Hepatocyte (in vitro differentiated cells): ENCODE results near the gene ZDHHC18. TPM values are rescaled to one million over a fixed set of nuclear protein-coding genes. Genes with fewer than 3 reads are reported as not detected.

ENCODE experiments used
- DNase-seq: peaks from one replicate; pipeline ENCODE4 v3.0.0-alpha.2; 2016; ENCODE audit warnings: low spot score
- H2AFZ ChIP-seq: fragments of 200-600 bp; sonication (generic); 2 replicates; pipeline ENCODE4 v1.6.0; 2016; ENCODE audit warnings: antibody characterized with exemption, mild to moderate bottlenecking
- H3K27ac ChIP-seq: fragments of 200-600 bp; sonication (generic); 2 replicates; pipeline ENCODE4 v1.5.1; 2016; ENCODE audit warnings: mild to moderate bottlenecking
- H3K27me3 ChIP-seq: fragments of 200-600 bp; sonication (generic); 2 replicates; pipeline ENCODE4 v1.6.1; 2016
- H3K36me3 ChIP-seq: fragments of 200-600 bp; sonication (generic); replicated peaks from 2 replicates; pipeline ENCODE4 v1.5.1; 2016; ENCODE audit warnings: low read depth; ENCODE audit not compliant: insufficient read depth
- H3K4me1 ChIP-seq: fragments of 200-600 bp; sonication (generic); 2 replicates; pipeline ENCODE4 v1.5.1; 2016; ENCODE audit warnings: mild to moderate bottlenecking, moderate library complexity; ENCODE audit not compliant: insufficient read depth
- H3K4me2 ChIP-seq: fragments of 200-600 bp; sonication (generic); 2 replicates; pipeline ENCODE4 v1.6.0; 2016
- H3K4me3 ChIP-seq: fragments of 200-600 bp; sonication (generic); 2 replicates; pipeline ENCODE4 v1.5.1; 2016; ENCODE audit warnings: mild to moderate bottlenecking
- H3K79me2 ChIP-seq: fragments of 200-600 bp; sonication (generic); 2 replicates; pipeline ENCODE4 v1.6.0; 2017; ENCODE audit warnings: mild to moderate bottlenecking
- H3K9me2 ChIP-seq: fragments of 200-600 bp; sonication (generic); replicated peaks from 2 replicates; pipeline ENCODE4 v1.6.0; 2017; ENCODE audit warnings: mild to moderate bottlenecking; ENCODE audit not compliant: insufficient read depth
- H3K9me3 ChIP-seq: fragments of 200-600 bp; sonication (generic); 2 replicates; pipeline ENCODE4 v1.5.1; 2016; ENCODE audit warnings: low read depth, mild to moderate bottlenecking
- H4K20me1 ChIP-seq: fragments of 200-600 bp; sonication (generic); 2 replicates; pipeline ENCODE4 v1.6.0; 2016; ENCODE audit warnings: mild to moderate bottlenecking; ENCODE audit not compliant: insufficient read depth, poor library complexity, severe bottlenecking
- CTCF ChIP-seq: fragments of 200-600 bp; sonication (generic); IDR thresholded peaks from 2 replicates; pipeline ENCODE4 v1.5.1; 2016; ENCODE audit warnings: antibody characterized with exemption, mild to moderate bottlenecking; ENCODE audit not compliant: poor library complexity
- EZH2 ChIP-seq: fragments of 200-600 bp; sonication (generic); IDR thresholded peaks from 2 replicates; pipeline ENCODE4 v1.6.1; 2016; ENCODE audit warnings: antibody characterized with exemption, mild to moderate bottlenecking, borderline replicate concordance
- EZH2phosphoT487 ChIP-seq: fragments of 200-600 bp; sonication (generic); IDR thresholded peaks from one replicate; pipeline ENCODE4 v1.6.1; 2018; ENCODE audit warnings: antibody characterized with exemption, mild to moderate bottlenecking, low read depth, moderate library complexity; ENCODE audit not compliant: unreplicated experiment, severe bottlenecking
- WGBS: methylation state at CpG from one replicate; pipeline ENCODE4 v1.1.6; 2016; ENCODE audit warnings: low lambda C conversion rate; ENCODE audit errors: missing lambda C conversion rate; 5-methylcytosine and 5-hydroxymethylcytosine counted together
- polyA plus RNA-seq: library from polyadenylated mRNA; unstranded; fragments of >200 nt; fragmentation: Nextera tagmentation; extraction: Ambion mirVana; gene quantifications from 2 replicates; pipeline ENCODE4 v1.2.1, GENCODE V29; 2016
- total RNA-seq: library from RNA; depleted of rRNA; stranded (reverse); fragments of >200 nt; gene quantifications from 2 replicates; pipeline ENCODE4 v1.2.3, GENCODE V29; 2014

Gene ZDHHC18
- total and polyA plus RNA-seq, 2 experiments from 2014 or later: 14.9 to 22.5 TPM

- WGBS: 79% methylated on average over 4 of the region's 4 CpGs
- TF ChIP-seq EZH2 (no peak), EZH2phosphoT487 (no peak), CTCF (no peak)
- no peaks in the 10 kb centered on the region for H3K36me3 ChIP-seq
These were observed 2.0 kb downstream of the ZDHHC18 start for GRCh38 chr1:26828411-26828991.

GRCh38 chr1:26829184-26829911, 2.9 kb downstream of the ZDHHC18 start:
- no peak overlapping the region for H3K27ac ChIP-seq

More at GRCh38 chr1:26828411-26828991, 2.0 kb downstream of the ZDHHC18 start:
- DNase-seq: no peak
- Histone ChIP-seq H3K9me2 (no peaks in the 10 kb centered on the region), H4K20me1 (peaks cover 9% of the 10 kb centered on the region), H3K4me2 (peak overlapping the region; percentile 94), H3K9me3 (no peaks in the 10 kb centered on the region), H3K4me3 (no peak overlapping the region), H3K27me3 (no peaks in the 10 kb centered on the region), H2AFZ (no peak overlapping the region), H3K4me1 (peaks cover 19% of the 10 kb centered on the region), H3K79me2 (peaks cover 42% of the 10 kb centered on the region), H3K27ac (no peak overlapping the region)

GRCh38 chr1:26831059-26831458, 4.6 kb downstream of the ZDHHC18 start:
- H3K27ac ChIP-seq: no peak overlapping the region
- H3K9me2 ChIP-seq: no peaks in the 10 kb centered on the region
- H3K4me3 ChIP-seq: no peak overlapping the region
- 96% methylated on average over 3 of the region's 3 CpGs for WGBS
- no peaks in the 10 kb centered on the region for H3K27me3 ChIP-seq
- H4K20me1 ChIP-seq: peaks cover 9% of the 10 kb centered on the region
- no peak overlapping the region for H3K4me2 ChIP-seq
- H3K9me3 ChIP-seq: no peaks in the 10 kb centered on the region
- H3K36me3 ChIP-seq: no peaks in the 10 kb centered on the region
- H3K79me2 ChIP-seq: peaks cover 42% of the 10 kb centered on the region
- H3K4me1 ChIP-seq: peaks cover 11% of the 10 kb centered on the region
- TF ChIP-seq EZH2phosphoT487 (no peak), CTCF (no peak), EZH2 (no peak)
- no peak for DNase-seq
- H2AFZ ChIP-seq: no peak overlapping the region

More at GRCh38 chr1:26829184-26829911, 2.9 kb downstream of the ZDHHC18 start:
- DNase-seq: no peak
- Histone ChIP-seq H3K36me3 (no peaks in the 10 kb centered on the region), H3K79me2 (peaks cover 42% of the 10 kb centered on the region), H2AFZ (no peak overlapping the region), H3K4me1 (peaks cover 19% of the 10 kb centered on the region), H3K9me3 (no peaks in the 10 kb centered on the region), H3K27me3 (no peaks in the 10 kb centered on the region), H3K9me2 (no peaks in the 10 kb centered on the region), H4K20me1 (peaks cover 9% of the 10 kb centered on the region), H3K4me3 (no peak overlapping the region), H3K4me2 (peak overlapping the region; percentile 94)
- WGBS: 93% methylated on average over 6 of the region's 6 CpGs
- TF ChIP-seq EZH2: no peak
- no peak for TF ChIP-seq CTCF
- no peak for TF ChIP-seq EZH2phosphoT487
